PC-3 (cell line): Measurements from ENCODE around the gene COG5. TPM values are rescaled to one million over a fixed set of nuclear protein-coding genes. Genes with fewer than 3 reads are reported as not detected.

Experiments
- ATAC-seq: fragments of 200-7000 bp; cut with Tn5 transposase; 2 replicates; pipeline ENCODE4 v1.9.1; 2020; ENCODE audit warnings: mild to moderate bottlenecking, moderate library complexity
- BruUV-seq: library from RNA; stranded (reverse); fragments of 400-500 nt; replicated peaks from 2 replicates; lab custom pipeline; 2021; lab: Mats Ljungman, UMichigan
- CTCF ChIA-PET: fragments of 300-600 bp; sonication (Branson Sonifier 250); formaldehyde crosslinking; loops from one replicate; lab custom pipeline; 2022; ENCODE audit warnings: antibody characterized with exemption; lab: Charles Lee
- POLR2A ChIA-PET: fragments of 300-600 bp; sonication (Branson Sonifier 250); formaldehyde crosslinking; loops from one replicate; lab custom pipeline; 2022; ENCODE audit warnings: antibody characterized with exemption; ENCODE audit not compliant: unreplicated experiment; lab: Charles Lee
- DNase-seq: peaks from one replicate; pipeline ENCODE4 v3.0.0-alpha.2; 2015
- H2AFZ ChIP-seq: fragments of 300-600 bp; sonication (generic); 2 replicates; pipeline ENCODE4 v1.6.0; 2016; ENCODE audit warnings: antibody characterized with exemption, low read length
- H3F3A ChIP-seq: fragments of 300-600 bp; sonication (generic); one replicate; pipeline ENCODE4 v1.6.0; 2017; ENCODE audit warnings: antibody characterized with exemption, low read length, control low read depth, mild to moderate bottlenecking; ENCODE audit not compliant: unreplicated experiment
- H3K27ac ChIP-seq: fragments of 300-600 bp; sonication (generic); 2 replicates; pipeline ENCODE4 v1.5.1; 2016; ENCODE audit warnings: mild to moderate bottlenecking, low read length
- H3K27me3 ChIP-seq: fragments of 300-600 bp; sonication (generic); 2 replicates; pipeline ENCODE4 v1.6.1; 2016; ENCODE audit warnings: low read length, mixed read lengths
- H3K36me3 ChIP-seq: fragments of 300-600 bp; sonication (generic); 2 replicates; pipeline ENCODE4 v1.6.1; 2016; ENCODE audit warnings: low read depth, mixed run types, low read length, mixed read lengths
- H3K4me1 ChIP-seq: fragments of 300-600 bp; sonication (generic); 2 replicates; pipeline ENCODE4 v1.5.1; 2016; ENCODE audit warnings: low read length; ENCODE audit not compliant: insufficient read depth
- H3K4me2 ChIP-seq: fragments of 300-600 bp; sonication (generic); 2 replicates; pipeline ENCODE4 v1.6.0; 2016; ENCODE audit warnings: low read length
- H3K4me3 ChIP-seq: fragments of 300-600 bp; sonication (generic); 2 replicates; pipeline ENCODE4 v1.5.1; 2016; ENCODE audit warnings: mild to moderate bottlenecking, low read length, mixed read lengths
- H3K79me2 ChIP-seq: fragments of 300-600 bp; sonication (generic); 2 replicates; pipeline ENCODE4 v1.6.1; 2017; ENCODE audit warnings: low read length, mixed read lengths
- H3K9ac ChIP-seq: fragments of 300-600 bp; sonication (generic); 2 replicates; pipeline ENCODE4 v1.6.0; 2016; ENCODE audit warnings: mild to moderate bottlenecking, low read length
- H3K9me2 ChIP-seq: fragments of 300-600 bp; sonication (generic); replicated peaks from 2 replicates; pipeline ENCODE4 v1.6.1; 2016; ENCODE audit warnings: mixed run types, low read length, mixed read lengths
- H3K9me3 ChIP-seq: fragments of 300-600 bp; sonication (generic); 2 replicates; pipeline ENCODE4 v1.6.1; 2016; ENCODE audit warnings: low read length, mixed read lengths
- H4K20me1 ChIP-seq: fragments of 300-600 bp; sonication (generic); 2 replicates; pipeline ENCODE4 v1.6.1; 2016; ENCODE audit warnings: low read length, mixed read lengths
- EZH2 ChIP-seq: fragments of 300-600 bp; sonication (generic); IDR thresholded peaks from one replicate; pipeline ENCODE4 v1.6.1; 2017; ENCODE audit warnings: antibody characterized with exemption, mild to moderate bottlenecking, low read length; ENCODE audit not compliant: unreplicated experiment
- EZH2phosphoT487 ChIP-seq: fragments of 300-600 bp; sonication (generic); IDR thresholded peaks from 2 replicates; pipeline ENCODE4 v1.6.1; 2018; ENCODE audit warnings: mild to moderate bottlenecking, antibody characterized with exemption, low read length, borderline replicate concordance
- intact Hi-C: fragments of 100-400 bp; cut with micrococcal nuclease; formaldehyde crosslinking; loops from 2 replicates; pipeline ENCODE4 v1.9.0; 2023
- total RNA-seq: library from RNA; depleted of rRNA; stranded (reverse); fragments of >200 nt; gene quantifications from 2 replicates; pipeline ENCODE4 v1.2.3, GENCODE V29; 2014
- TF ChIP-seq, protein P1 (sequence below): fragments of 300-600 bp; sonication (generic); conservative IDR thresholded peaks from 2 replicates; pipeline ENCODE4 v1.5.1; 2017; ENCODE audit warnings: antibody characterized with exemption, low read depth, mild to moderate bottlenecking, low read length

The COG5 gene
- total RNA-seq, 1 experiment from 2014 or later: 51.7 TPM

DNA sequence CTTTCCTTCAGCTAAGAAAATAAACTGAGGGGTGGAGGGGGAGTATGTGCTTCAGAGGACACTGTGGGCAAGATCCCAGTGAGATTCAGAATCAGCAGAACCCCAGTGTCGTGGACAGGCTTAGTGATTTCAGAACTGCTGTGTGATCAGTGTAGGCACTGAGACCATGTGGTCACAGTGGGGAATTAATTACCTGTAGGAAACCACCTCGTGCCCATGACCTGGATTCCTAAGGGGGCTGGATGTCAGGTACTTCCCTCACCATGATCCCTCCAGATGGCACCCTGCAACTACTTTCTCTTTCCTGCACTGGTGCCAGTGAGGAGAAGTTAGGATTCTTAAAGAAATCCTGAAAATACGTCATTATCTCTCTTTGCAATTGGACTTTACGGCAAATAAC lies 330.5 kb downstream of the COG5 start:
- Histone ChIP-seq H3K9ac (no peak overlapping the region), H2AFZ (no peak overlapping the region), H3K27ac (peak overlapping the region; percentile 70), H4K20me1 (no peaks in the 10 kb centered on the region), H3K79me2 (no peaks in the 10 kb centered on the region), H3K9me2 (no peaks in the 10 kb centered on the region), H3F3A (peaks cover 8% of the 10 kb centered on the region), H3K36me3 (no peaks in the 10 kb centered on the region), H3K9me3 (no peaks in the 10 kb centered on the region), H3K4me1 (peaks cover 75% of the 10 kb centered on the region), H3K27me3 (no peaks in the 10 kb centered on the region), H3K4me3 (no peak overlapping the region), H3K4me2 (peak overlapping the region; percentile 81)
- ATAC-seq (no peak), DNase-seq (no peak)
- intact Hi-C loops: loop anchor here (5.0 kb wide), 1 partner anchor 94 kb away; no protein-coding TSS in a partner anchor
- POLR2A ChIA-PET: no interaction called here
- BruUV-seq: no TSS peak
- CTCF ChIA-PET: interaction anchor here (0.6 kb wide), 1 partner anchor 82 kb away, joined by 3 read pairs; no protein-coding TSS in a partner anchor
- TF ChIP-seq EZH2 (no peak), EZH2phosphoT487 (no peak)
- TF ChIP-seq, protein P1, sequence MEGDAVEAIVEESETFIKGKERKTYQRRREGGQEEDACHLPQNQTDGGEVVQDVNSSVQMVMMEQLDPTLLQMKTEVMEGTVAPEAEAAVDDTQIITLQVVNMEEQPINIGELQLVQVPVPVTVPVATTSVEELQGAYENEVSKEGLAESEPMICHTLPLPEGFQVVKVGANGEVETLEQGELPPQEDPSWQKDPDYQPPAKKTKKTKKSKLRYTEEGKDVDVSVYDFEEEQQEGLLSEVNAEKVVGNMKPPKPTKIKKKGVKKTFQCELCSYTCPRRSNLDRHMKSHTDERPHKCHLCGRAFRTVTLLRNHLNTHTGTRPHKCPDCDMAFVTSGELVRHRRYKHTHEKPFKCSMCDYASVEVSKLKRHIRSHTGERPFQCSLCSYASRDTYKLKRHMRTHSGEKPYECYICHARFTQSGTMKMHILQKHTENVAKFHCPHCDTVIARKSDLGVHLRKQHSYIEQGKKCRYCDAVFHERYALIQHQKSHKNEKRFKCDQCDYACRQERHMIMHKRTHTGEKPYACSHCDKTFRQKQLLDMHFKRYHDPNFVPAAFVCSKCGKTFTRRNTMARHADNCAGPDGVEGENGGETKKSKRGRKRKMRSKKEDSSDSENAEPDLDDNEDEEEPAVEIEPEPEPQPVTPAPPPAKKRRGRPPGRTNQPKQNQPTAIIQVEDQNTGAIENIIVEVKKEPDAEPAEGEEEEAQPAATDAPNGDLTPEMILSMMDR: no peak

- CTCF ChIA-PET: interaction anchor here (0.6 kb wide), 1 partner anchor 83 kb away, joined by 3 read pairs; no protein-coding TSS in a partner anchor
- H3K9ac ChIP-seq: no peak overlapping the region
Measured at GRCh38 chr7:107232568-107233090, 331.1 kb downstream of the COG5 start.

More at GRCh38 chr7:107232568-107233090, 331.1 kb downstream of the COG5 start:
- Histone ChIP-seq H3K27ac (0 out of 2 replicates have a peak overlapping the region, but pooled peaks have one; percentile 70), H3K9me3 (no peaks in the 10 kb centered on the region), H3F3A (peaks cover 8% of the 10 kb centered on the region), H3K4me2 (0 out of 2 replicates have a peak overlapping the region, but pooled peaks have one; percentile 81), H3K79me2 (no peaks in the 10 kb centered on the region), H3K4me1 (peaks cover 78% of the 10 kb centered on the region), H4K20me1 (no peaks in the 10 kb centered on the region), H3K36me3 (no peaks in the 10 kb centered on the region), H3K9me2 (no peaks in the 10 kb centered on the region), H3K27me3 (no peaks in the 10 kb centered on the region), H3K4me3 (no peak overlapping the region), H2AFZ (no peak overlapping the region)
- intact Hi-C loops: loop anchor here (5.0 kb wide), 1 partner anchor 95 kb away; no protein-coding TSS in a partner anchor
- peak; percentile 50 for DNase-seq
- POLR2A ChIA-PET: no interaction called here
- ATAC-seq: no peak
- TF ChIP-seq EZH2 (no peak), EZH2phosphoT487 (no peak)
- TF ChIP-seq, protein P1: no peak
- no TSS peak for BruUV-seq
